Breast epithelium (tissue), 4 donors: Measurements from ENCODE around the gene ARID1B. TPM values are rescaled to one million over a fixed set of nuclear protein-coding genes. Genes with fewer than 3 reads are reported as not detected.

Experiments used
- DNase-seq, 2 donors: peaks; one replicate each; pipeline ENCODE4 v3.0.0-alpha.2; 2019; ENCODE audit warnings: low spot score in 2 of 2
- H3K27ac ChIP-seq, 2 donors: fragments of 200-600 bp; sonication (generic) in 1 of 2; one replicate each; pipeline ENCODE4 v1.5.1; 2016 to 2019; ENCODE audit warnings: mild to moderate bottlenecking in 1 of 2
- H3K27me3 ChIP-seq, 2 donors: fragments of 200-600 bp; sonication (generic) in 1 of 2; one replicate each; pipeline versions ENCODE4 v1.5.1 to v1.6.0; 2017 to 2019; ENCODE audit warnings: control low read depth in 1 of 2, mild to moderate bottlenecking in 1 of 2
- H3K36me3 ChIP-seq: fragments of 200-600 bp; one replicate; pipeline ENCODE4 v1.5.1; 2019
- H3K4me1 ChIP-seq, 2 donors: fragments of 200-600 bp; sonication (generic); one replicate each; pipeline ENCODE4 v1.5.1; 2016 to 2019; ENCODE audit warnings: control low read depth in 1 of 2
- H3K4me3 ChIP-seq, 3 donors: fragments of 200-600 bp; sonication (generic); 1 replicate in 2 of 3; 2 replicates in 1 of 3; pipeline ENCODE4 v1.5.1; 2016 to 2019; ENCODE audit warnings: mild to moderate bottlenecking in 3 of 3, moderate library complexity in 2 of 3
- H3K9me3 ChIP-seq, 2 donors: fragments of 200-600 bp; sonication (generic) in 1 of 2; one replicate each; pipeline ENCODE4 v1.5.1; 2016 to 2019; ENCODE audit warnings: control low read depth in 1 of 2
- CTCF ChIP-seq, 3 donors: fragments of 450-650 bp; IDR thresholded peaks; one replicate each; pipeline ENCODE4 v1.5.1; 2016 to 2017; ENCODE audit warnings: antibody characterized with exemption in 3 of 3, mild to moderate bottlenecking in 3 of 3, moderate library complexity in 3 of 3
- POLR2A ChIP-seq: fragments of 450-650 bp; IDR thresholded peaks from one replicate; pipeline ENCODE4 v1.6.1; 2016; ENCODE audit warnings: antibody characterized with exemption, mild to moderate bottlenecking, moderate library complexity
- POLR2AphosphoS5 ChIP-seq, 3 donors: sonication (generic); formaldehyde crosslinking; IDR thresholded peaks; one replicate each; pipeline ENCODE4 v1.6.1; 2017; ENCODE audit warnings: antibody characterized with exemption in 3 of 3
- intact Hi-C: fragments of 100-400 bp; cut with DNase I; formaldehyde crosslinking; loops from one replicate; pipeline ENCODE4 v1.15.1; 2023; ENCODE audit warnings: low total_unique reads
- total RNA-seq, 3 donors: library from RNA; depleted of rRNA; stranded (reverse); fragments of >200 nt; gene quantifications; one replicate each; pipeline ENCODE4 v1.1.0, GENCODE V29; 2016

Gene ARID1B
- total RNA-seq, 3 donors from 2014 or later = 99.9 to 205 (median 131) TPM

GRCh38 chr6:156826290-156826955, 49.2 kb downstream of the ARID1B start:
- H3K27me3 ChIP-seq = no peaks in the 10 kb centered on the region
- TF ChIP-seq POLR2AphosphoS5 (IDR thresholded peaks at IDR 0.05) (no peak), POLR2A (no peak), CTCF (IDR thresholded peaks at IDR 0.05) (no peak)
- peak overlapping the region; percentile 22 to 63 for H3K27ac ChIP-seq
- H3K4me1 ChIP-seq = peaks cover 4 to 7% of the 10 kb centered on the region in 2 donors
- intact Hi-C loops = no loop called here
- no peaks in the 10 kb centered on the region for H3K9me3 ChIP-seq
- no peak overlapping the region for H3K4me3 ChIP-seq
- no peak for DNase-seq
- no peaks in the 10 kb centered on the region for H3K36me3 ChIP-seq

- Histone ChIP-seq H3K9me3 (no peaks in the 10 kb centered on the region), H3K27me3 (no peaks in the 10 kb centered on the region), H3K4me1 (peaks cover 4 to 13% of the 10 kb centered on the region in 2 donors), H3K36me3 (no peaks in the 10 kb centered on the region), H3K27ac (peak overlapping the region; percentile 63 to 71), H3K4me3 (no peak overlapping the region)
- intact Hi-C loops = no loop called here
- DNase-seq = peak in 1 of 2 donors; percentile 38
- no peak for TF ChIP-seq POLR2A
- peak in 1 of 3 donors; percentile 40 for TF ChIP-seq POLR2AphosphoS5 (IDR thresholded peaks at IDR 0.05)
These were observed 50.2 kb downstream of the ARID1B start for GRCh38 chr6:156827382-156827781.

- intact Hi-C loops = loop anchor here (1.0 kb wide), 1 partner anchor 19 kb away; no protein-coding TSS in a partner anchor
- Histone ChIP-seq H3K27ac (peak overlapping the region; percentile 68 to 72), H3K9me3 (no peaks in the 10 kb centered on the region), H3K36me3 (no peaks in the 10 kb centered on the region), H3K4me3 (no peak overlapping the region), H3K4me1 (peaks cover 4 to 15% of the 10 kb centered on the region in 2 donors), H3K27me3 (no peaks in the 10 kb centered on the region)
- DNase-seq = no peak
- TF ChIP-seq CTCF (IDR thresholded peaks at IDR 0.05) = no peak
- no peak for TF ChIP-seq POLR2AphosphoS5 (IDR thresholded peaks at IDR 0.05)
- TF ChIP-seq POLR2A = no peak
These were observed 51.1 kb downstream of the ARID1B start for GRCh38 chr6:156828280-156828703.

GRCh38 chr6:156830126-156830525, 52.9 kb downstream of the ARID1B start:
- TF ChIP-seq POLR2A (no peak), CTCF (IDR thresholded peaks at IDR 0.05) (no peak), POLR2AphosphoS5 (IDR thresholded peaks at IDR 0.05) (no peak)
- no peaks in the 10 kb centered on the region for H3K9me3 ChIP-seq
- no peaks in the 10 kb centered on the region for H3K27me3 ChIP-seq
- no peak overlapping the region for H3K27ac ChIP-seq
- no peak overlapping the region for H3K4me3 ChIP-seq
- peaks cover 4 to 15% of the 10 kb centered on the region in 2 donors for H3K4me1 ChIP-seq
- H3K36me3 ChIP-seq = no peaks in the 10 kb centered on the region
- intact Hi-C loops = no loop called here
- no peak for DNase-seq

GRCh38 chr6:156832231-156832647, 55.1 kb downstream of the ARID1B start:
- peaks cover 2 to 10% of the 10 kb centered on the region in 2 donors for H3K4me1 ChIP-seq
- H3K36me3 ChIP-seq = no peaks in the 10 kb centered on the region
- no peak overlapping the region for H3K4me3 ChIP-seq
- no peak for DNase-seq
- no peaks in the 10 kb centered on the region for H3K9me3 ChIP-seq
- TF ChIP-seq POLR2AphosphoS5 (IDR thresholded peaks at IDR 0.05) (no peak), CTCF (IDR thresholded peaks at IDR 0.05) (no peak), POLR2A (no peak)
- H3K27me3 ChIP-seq = no peaks in the 10 kb centered on the region
- intact Hi-C loops = no loop called here
- H3K27ac ChIP-seq = peak overlapping the region; percentile 27 to 50
